CD4-positive, alpha-beta T cell treated with Interferon gamma for 1 hour (primary cell): ENCODE results near the gene RAB7A.

Experiments used
- DNase-seq: peaks from one replicate; pipeline ENCODE4 v3.0.0-alpha.2; 2020

RAB7A gene

GRCh38 chr3:128726023-128727016, at the start of gene RAB7A:
Gene RAB7A (plus strand): TSS chr3:128726183. CDS start chr3:128795368, 69,185 bp downstream.
- DNase-seq: peak; percentile 96

- no peak for DNase-seq
Measured at GRCh38 chr3:128679338-128679737, 46.6 kb upstream of the RAB7A start.

- peak; percentile 97 for DNase-seq
Measured at GRCh38 chr3:128680603-128681368, 45.2 kb upstream of the RAB7A start.

GRCh38 chr3:128681369-128681829, 44.6 kb upstream of the RAB7A start:
- no peak for DNase-seq

GRCh38 chr3:128683957-128684356, 42.0 kb upstream of the RAB7A start:
- DNase-seq: peak; percentile 10

- no peak for DNase-seq
Measured at GRCh38 chr3:128684986-128685726, 40.8 kb upstream of the RAB7A start.

GRCh38 chr3:128686465-128686864, 39.5 kb upstream of the RAB7A start:
- no peak for DNase-seq

- DNase-seq: no peak
Measured at GRCh38 chr3:128689060-128689459, 36.9 kb upstream of the RAB7A start.

- no peak for DNase-seq
Measured at GRCh38 chr3:128693696-128694095, 32.3 kb upstream of the RAB7A start.

GRCh38 chr3:128697341-128697740, 28.6 kb upstream of the RAB7A start:
- DNase-seq: no peak

GRCh38 chr3:128698211-128699047, 27.6 kb upstream of the RAB7A start:
- peak; percentile 4 for DNase-seq

- DNase-seq: no peak
Measured at GRCh38 chr3:128701342-128702212, 24.4 kb upstream of the RAB7A start.

- no peak for DNase-seq
Measured at GRCh38 chr3:128702391-128702790, 23.6 kb upstream of the RAB7A start.

GRCh38 chr3:128703561-128703960, 22.4 kb upstream of the RAB7A start:
- DNase-seq: no peak

- DNase-seq: no peak
Measured at GRCh38 chr3:128706086-128706615, 19.8 kb upstream of the RAB7A start.

GRCh38 chr3:128707928-128708494, 18.0 kb upstream of the RAB7A start:
- no peak for DNase-seq

GRCh38 chr3:128709038-128709437, 16.9 kb upstream of the RAB7A start:
- no peak for DNase-seq

- no peak for DNase-seq
Measured at GRCh38 chr3:128709506-128710210, 16.3 kb upstream of the RAB7A start.

GRCh38 chr3:128710816-128711433, 15.1 kb upstream of the RAB7A start:
- DNase-seq: no peak
